LNCAP (cell line): ENCODE results near the gene CAT.

Experiments
- CTCF ChIP-seq: fragments of 450-650 bp; IDR thresholded peaks from 2 replicates; pipeline ENCODE4 v1.5.1; 2017; ENCODE audit warnings: mild to moderate bottlenecking

The CAT gene

GRCh38 chr11:34405079-34405858, 33.5 kb upstream of the CAT start:
- TF ChIP-seq CTCF, result no peak

- TF ChIP-seq CTCF, result no peak
Observed at GRCh38 chr11:34406413-34406812, 32.3 kb upstream of the CAT start.

- no peak for TF ChIP-seq CTCF
Observed at GRCh38 chr11:34407121-34407813, 31.5 kb upstream of the CAT start.

GRCh38 chr11:34408580-34409172, 30.1 kb upstream of the CAT start:
- no peak for TF ChIP-seq CTCF

- TF ChIP-seq CTCF, result no peak
Observed at GRCh38 chr11:34411111-34411510, 27.6 kb upstream of the CAT start.

GRCh38 chr11:34411791-34412190, 26.9 kb upstream of the CAT start:
- no peak for TF ChIP-seq CTCF

- no peak for TF ChIP-seq CTCF
Observed at GRCh38 chr11:34413263-34413662, 25.5 kb upstream of the CAT start.
